H9 (cell line): ENCODE data around the gene FARSA. TPM values are rescaled to one million over a fixed set of nuclear protein-coding genes. Genes with fewer than 3 reads are reported as not detected.

Source experiments
- DNase-seq: peaks from one replicate; pipeline ENCODE4 v3.0.0-alpha.2; 2017
- H2AFZ ChIP-seq: one replicate; pipeline ENCODE4 v1.6.1; 2013; ENCODE audit warnings: mild to moderate bottlenecking, low read length, control low read depth, moderate library complexity
- H2AK5ac ChIP-seq: 2 replicates; pipeline ENCODE4 v1.6.1; 2013; ENCODE audit warnings: low read length, control low read depth, mixed read lengths; ENCODE audit not compliant: insufficient read length
- H2BK120ac ChIP-seq: one replicate; pipeline ENCODE4 v1.6.1; 2013; ENCODE audit warnings: low read depth, mild to moderate bottlenecking, low read length, control low read depth, inconsistent platforms; ENCODE audit not compliant: poor library complexity, severe bottlenecking
- H2BK12ac ChIP-seq: 2 replicates; pipeline ENCODE4 v1.6.1; 2013; ENCODE audit warnings: low read length, control low read depth, mixed read lengths, low read depth; ENCODE audit not compliant: insufficient read length
- H2BK15ac ChIP-seq: 2 replicates; pipeline ENCODE4 v1.6.1; 2013; ENCODE audit warnings: low read depth, low read length, control low read depth
- H2BK20ac ChIP-seq: one replicate; pipeline ENCODE4 v1.6.1; 2013; ENCODE audit warnings: low read depth, mild to moderate bottlenecking, low read length, control low read depth, inconsistent platforms; ENCODE audit not compliant: poor library complexity, severe bottlenecking
- H2BK5ac ChIP-seq: 2 replicates; pipeline ENCODE4 v1.6.1; 2013; ENCODE audit warnings: low read length, control low read depth, mixed read lengths; ENCODE audit not compliant: insufficient read length
- H3K14ac ChIP-seq: 2 replicates; pipeline ENCODE4 v1.6.1; 2013; ENCODE audit warnings: low read length, control low read depth; ENCODE audit not compliant: insufficient read depth
- H3K18ac ChIP-seq: 2 replicates; pipeline ENCODE4 v1.6.1; 2013; ENCODE audit warnings: low read depth, mild to moderate bottlenecking, mixed read lengths, low read length, control low read depth; ENCODE audit not compliant: insufficient read length
- H3K23ac ChIP-seq: 2 replicates; pipeline ENCODE4 v1.6.1; 2013; ENCODE audit warnings: low read length, control low read depth, mixed read lengths, low read depth; ENCODE audit not compliant: insufficient read length
- H3K23me2 ChIP-seq: 2 replicates; pipeline ENCODE4 v1.6.1; 2013; ENCODE audit warnings: low read depth, mild to moderate bottlenecking, mixed read lengths, low read length, control low read depth; ENCODE audit not compliant: insufficient read length, poor library complexity, severe bottlenecking
- H3K27ac ChIP-seq: 2 replicates; pipeline ENCODE4 v1.5.1; 2013; ENCODE audit warnings: low read length, control low read depth, mixed read lengths, low read depth; ENCODE audit not compliant: insufficient read length
- H3K27me3 ChIP-seq: 2 replicates; pipeline ENCODE4 v1.6.1; 2013; ENCODE audit warnings: low read length, control low read depth, inconsistent platforms; ENCODE audit not compliant: insufficient read depth
- H3K4ac ChIP-seq: 2 replicates; pipeline ENCODE4 v1.6.1; 2013; ENCODE audit warnings: low read depth, mild to moderate bottlenecking, control low read depth, inconsistent platforms, low read length, moderate library complexity
- H3K4me1 ChIP-seq: 2 replicates; pipeline ENCODE4 v1.6.1; 2013; ENCODE audit warnings: low read length, control low read depth, inconsistent platforms; ENCODE audit not compliant: insufficient read depth
- H3K4me2 ChIP-seq: 2 replicates; pipeline ENCODE4 v1.6.1; 2013; ENCODE audit warnings: low read length, control low read depth, mixed read lengths; ENCODE audit not compliant: insufficient read length, insufficient read depth
- H3K56ac ChIP-seq: 2 replicates; pipeline ENCODE4 v1.6.1; 2013; ENCODE audit warnings: low read depth, mild to moderate bottlenecking, mixed read lengths, low read length, control low read depth; ENCODE audit not compliant: insufficient read length
- H3K79me1 ChIP-seq: 2 replicates; pipeline ENCODE4 v1.6.1; 2013; ENCODE audit warnings: low read depth, mild to moderate bottlenecking, moderate library complexity, low read length, control low read depth, inconsistent platforms; ENCODE audit not compliant: insufficient read depth, poor library complexity, severe bottlenecking
- H3K79me2 ChIP-seq: 2 replicates; pipeline ENCODE4 v1.6.1; 2013; ENCODE audit warnings: low read length, control low read depth, inconsistent platforms; ENCODE audit not compliant: insufficient read depth
- H3K9ac ChIP-seq: 2 replicates; pipeline ENCODE4 v1.6.1; 2013; ENCODE audit warnings: low read length, control low read depth, mixed read lengths; ENCODE audit not compliant: insufficient read length; ENCODE audit errors: extremely low read depth
- H3K9me3 ChIP-seq: one replicate; pipeline ENCODE4 v1.6.1; 2013; ENCODE audit warnings: low read depth, low read length, inconsistent platforms; ENCODE audit not compliant: control insufficient read depth
- H3T11ph ChIP-seq: one replicate; pipeline ENCODE4 v1.6.1; 2013; ENCODE audit warnings: mild to moderate bottlenecking, low read length, control low read depth, inconsistent platforms
- H4K20me1 ChIP-seq: one replicate; pipeline ENCODE4 v1.6.1; 2013; ENCODE audit not compliant: control insufficient read depth, insufficient read length, insufficient read depth
- H4K5ac ChIP-seq: 2 replicates; pipeline ENCODE4 v1.6.1; 2013; ENCODE audit warnings: low read depth, mild to moderate bottlenecking, mixed read lengths, low read length, control low read depth; ENCODE audit not compliant: insufficient read length
- H4K8ac ChIP-seq: replicated peaks from 2 replicates; pipeline ENCODE4 v1.6.1; 2013; ENCODE audit warnings: low read length, control low read depth, mixed read lengths, low read depth; ENCODE audit not compliant: insufficient read length
- H4K91ac ChIP-seq: 2 replicates; pipeline ENCODE4 v1.6.1; 2013; ENCODE audit warnings: low read depth, mild to moderate bottlenecking, moderate library complexity, mixed read lengths, low read length, control low read depth; ENCODE audit not compliant: insufficient read length
- H3K27ac Mint-ChIP-seq, 3 experiments: 2 replicates in 2 of 3; 3 replicates in 1 of 3; pipeline ENCODE4 v1.8.0; 2020 to 2021; ENCODE audit warnings: mixed read lengths in 3 of 3, mild to moderate bottlenecking in 1 of 3, moderate library complexity in 1 of 3
- H3K27me3 Mint-ChIP-seq: 2 replicates; pipeline ENCODE4 v1.8.0; 2021; ENCODE audit warnings: low read depth, mild to moderate bottlenecking, moderate library complexity, mixed read lengths
- H3K36me3 Mint-ChIP-seq, 3 experiments: 2 replicates in 2 of 3; 3 replicates in 1 of 3; pipeline ENCODE4 v1.8.0; 2020 to 2021; ENCODE audit warnings: low read depth in 3 of 3, mixed read lengths in 3 of 3; ENCODE audit not compliant: insufficient read depth in 1 of 3
- H3K4me1 Mint-ChIP-seq, 2 experiments: 2 replicates each; pipeline ENCODE4 v1.8.0; 2020; ENCODE audit warnings: mixed read lengths in 2 of 2
- H3K4me3 Mint-ChIP-seq, 2 experiments: 2 replicates in 1 of 2; 3 replicates in 1 of 2; pipeline ENCODE4 v1.8.0; 2020 to 2021; ENCODE audit warnings: mild to moderate bottlenecking in 2 of 2, mixed read lengths in 2 of 2, moderate library complexity in 1 of 2
- H3K9me3 Mint-ChIP-seq, 2 experiments: 2 replicates in 1 of 2; 3 replicates in 1 of 2; pipeline ENCODE4 v1.8.0; 2020; ENCODE audit warnings: mild to moderate bottlenecking in 2 of 2, mixed read lengths in 2 of 2, moderate library complexity in 1 of 2
- WGBS: extraction: QIAGEN DNeasy Blood & Tissue Kit; methylation state at CpG from one replicate; pipeline ENCODE4 v1.1.7; 2013; ENCODE audit warnings: missing lambda C conversion rate, low lambda C conversion rate, mixed read lengths; ENCODE audit not compliant: insufficient read length; ENCODE audit errors: extremely low coverage; 5-methylcytosine and 5-hydroxymethylcytosine counted together
- total RNA-seq: library from RNA; stranded (reverse); gene quantifications from 2 replicates; pipeline ENCODE4 v1.2.1, GENCODE V29; 2021
- TF ChIP-seq, protein P1 (sequence below): fragments of 200-600 bp; sonication (generic); conservative IDR thresholded peaks from 3 replicates; pipeline ENCODE4 v1.8.0; 2021; ENCODE audit warnings: antibody characterized with exemption, mild to moderate bottlenecking

Gene FARSA
- total RNA-seq, 1 experiment from 2014 or later, result 110 TPM

DNA sequence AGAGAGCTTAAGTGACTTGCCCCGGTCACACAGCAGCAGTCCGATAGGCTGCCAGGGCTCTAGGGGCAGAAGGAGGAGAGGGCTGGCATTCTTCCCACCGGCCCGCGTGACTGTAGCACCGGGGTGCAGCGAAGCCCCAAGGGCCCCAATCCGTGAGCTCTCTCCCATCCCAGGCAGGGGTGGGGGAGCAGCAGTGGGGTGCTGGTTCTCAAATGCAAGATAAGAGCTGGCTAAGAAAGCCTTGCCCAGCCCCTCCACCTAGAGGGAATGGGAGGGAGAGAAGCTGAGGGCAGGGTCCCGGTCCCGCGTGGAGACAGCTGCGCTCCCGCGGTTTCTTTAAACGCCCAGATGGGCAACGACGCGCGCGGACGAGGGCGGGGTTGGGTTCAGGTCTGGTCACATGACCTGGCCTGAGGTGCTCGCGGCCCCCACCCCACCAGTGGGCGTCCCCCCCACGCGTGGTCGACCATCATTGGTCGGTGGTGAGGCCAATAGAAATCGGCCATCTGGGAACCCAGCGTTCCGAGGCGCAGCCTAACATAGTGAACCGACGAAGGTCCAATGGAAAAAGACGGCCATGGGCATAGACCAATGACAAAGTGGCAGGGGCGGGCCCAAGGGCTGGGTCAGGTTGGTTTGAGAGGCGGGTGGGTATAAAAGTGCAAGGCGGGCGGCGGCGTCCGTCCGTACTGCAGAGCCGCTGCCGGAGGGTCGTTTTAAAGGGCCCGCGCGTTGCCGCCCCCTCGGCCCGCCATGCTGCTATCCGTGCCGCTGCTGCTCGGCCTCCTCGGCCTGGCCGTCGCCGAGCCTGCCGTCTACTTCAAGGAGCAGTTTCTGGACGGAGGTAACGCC lies 4.6 kb upstream of the FARSA start, which contains the start of gene CALR:
Gene CALR (plus strand): TSS at position 683 of the 852 bp plus-strand sequence. CDS start 71 bp downstream, at position 754.
- Histone ChIP-seq H2AK5ac (no peak within 1 kb of the TSS), H2BK20ac (no peak within 1 kb of the TSS), H3T11ph (no peak within 1 kb of the TSS), H2BK12ac (no peak within 1 kb of the TSS), H3K27ac (no peak within 1 kb of the TSS), H2BK5ac (no peak within 1 kb of the TSS), H4K20me1 (no peaks in the 10 kb centered on the region), H3K23ac (no peak within 1 kb of the TSS), H4K5ac (no peak within 1 kb of the TSS), H3K79me2 (peaks cover 7% of the 10 kb centered on the region; the same call in 1 of the 2 replicates), H3K56ac (no peak within 1 kb of the TSS), H2AFZ (no peak within 1 kb of the TSS), H3K18ac (no peak within 1 kb of the TSS), H3K4ac (no peak within 1 kb of the TSS), H3K27me3 (no peaks in the 10 kb centered on the region), H3K9me3 (no peaks in the 10 kb centered on the region), H3K4me1 (no peaks in the 10 kb centered on the region; the same call in 1 of the 2 replicates), H4K8ac (no peak within 1 kb of the TSS), H3K79me1 (peaks cover 6% of the 10 kb centered on the region), H3K23me2 (peaks cover 7% of the 10 kb centered on the region), H3K9ac (peak within 1 kb of the TSS; percentile 75), H4K91ac (no peak within 1 kb of the TSS), H2BK15ac (no peak within 1 kb of the TSS), H3K4me2 (peak within 1 kb of the TSS; percentile 97), H2BK120ac (no peak within 1 kb of the TSS), H3K14ac (peak within 1 kb of the TSS; percentile 84)
- Mint-ChIP-seq H3K27me3 (no peaks in the 10 kb centered on the region; the same call in 1 of the 2 replicates), H3K4me1 (peaks cover 19 to 39% of the 10 kb centered on the region in 2 experiments), H3K9me3 (no peaks in the 10 kb centered on the region; a peak in 1 of 5 replicates), H3K27ac (peak within 1 kb of the TSS; percentile 94 to 97 (median 97)), H3K4me3 (peak within 1 kb of the TSS; percentile 98 to 99), H3K36me3 (peaks cover 41 to 49% (median 44%) of the 10 kb centered on the region in 3 experiments)
- TF ChIP-seq, protein P1, sequence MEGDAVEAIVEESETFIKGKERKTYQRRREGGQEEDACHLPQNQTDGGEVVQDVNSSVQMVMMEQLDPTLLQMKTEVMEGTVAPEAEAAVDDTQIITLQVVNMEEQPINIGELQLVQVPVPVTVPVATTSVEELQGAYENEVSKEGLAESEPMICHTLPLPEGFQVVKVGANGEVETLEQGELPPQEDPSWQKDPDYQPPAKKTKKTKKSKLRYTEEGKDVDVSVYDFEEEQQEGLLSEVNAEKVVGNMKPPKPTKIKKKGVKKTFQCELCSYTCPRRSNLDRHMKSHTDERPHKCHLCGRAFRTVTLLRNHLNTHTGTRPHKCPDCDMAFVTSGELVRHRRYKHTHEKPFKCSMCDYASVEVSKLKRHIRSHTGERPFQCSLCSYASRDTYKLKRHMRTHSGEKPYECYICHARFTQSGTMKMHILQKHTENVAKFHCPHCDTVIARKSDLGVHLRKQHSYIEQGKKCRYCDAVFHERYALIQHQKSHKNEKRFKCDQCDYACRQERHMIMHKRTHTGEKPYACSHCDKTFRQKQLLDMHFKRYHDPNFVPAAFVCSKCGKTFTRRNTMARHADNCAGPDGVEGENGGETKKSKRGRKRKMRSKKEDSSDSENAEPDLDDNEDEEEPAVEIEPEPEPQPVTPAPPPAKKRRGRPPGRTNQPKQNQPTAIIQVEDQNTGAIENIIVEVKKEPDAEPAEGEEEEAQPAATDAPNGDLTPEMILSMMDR, result no peak
- no CpG with 5 or more reads among the region's 63 CpGs for WGBS
- peak; percentile 98 for DNase-seq
